22Rv1 (cell line): Measurements from ENCODE around the gene IMMP2L.

ENCODE experiments used
- CTCF ChIP-seq: fragments of 450-650 bp; IDR thresholded peaks from 2 replicates; pipeline ENCODE4 v1.5.1; 2017; ENCODE audit warnings: mild to moderate bottlenecking
- ZFX ChIP-seq: fragments of 450-650 bp; IDR thresholded peaks from 2 replicates; pipeline ENCODE4 v1.6.1; 2017; ENCODE audit warnings: antibody characterized with exemption, borderline replicate concordance

- TF ChIP-seq CTCF (no peak), ZFX (no peak)
Measured at GRCh38 chr7:110637252-110637651, 925.0 kb downstream of the IMMP2L start.
